Peyer's patch (tissue), 4 donors: ENCODE data around the gene SKOR1.

Experiments used
- CTCF ChIP-seq, 6 experiments: fragments of 450-650 bp in 4 of 6; fragments of 200-600 bp in 2 of 6; sonication (generic) in 1 of 6; IDR thresholded peaks; one replicate each; pipeline ENCODE4 v1.5.1; 2017 to 2019; ENCODE audit warnings: antibody characterized with exemption in 6 of 6, mild to moderate bottlenecking in 3 of 6, moderate library complexity in 1 of 6
- POLR2A ChIP-seq, 2 donors: fragments of 450-650 bp; IDR thresholded peaks; one replicate each; pipeline ENCODE4 v1.5.1; 2017; ENCODE audit warnings: antibody characterized with exemption in 2 of 2, mild to moderate bottlenecking in 2 of 2, moderate library complexity in 2 of 2

GRCh38 chr15:67832897-67833709 lies 7.8 kb downstream of the SKOR1 start:
- TF ChIP-seq CTCF (IDR thresholded peaks at IDR 0.05) = no peak
- no peak for TF ChIP-seq POLR2A (IDR thresholded peaks at IDR 0.05)
